ENCODE measurements around the gene SLX4IP. TPM values are rescaled to one million over a fixed set of nuclear protein-coding genes. Genes with fewer than 3 reads are reported as not detected.
A peak's percentile ranks its signal among the peaks of the same experiment; 100 is the strongest.

Gene SLX4IP
- total RNA-seq, 3 donors from 2014 or later, result 5.7 to 9.7 (median 7.7) TPM

GRCh38 chr20:10430704-10431103, 4.4 kb upstream of the SLX4IP start:
- Histone ChIP-seq H3K4me1 (ENCODE audit: low read depth) (peaks cover 52% of the 10 kb centered on the region), H3K9me3 (no peaks in the 10 kb centered on the region), H3K36me3 (ENCODE audit: low read depth) (peaks cover 6% of the 10 kb centered on the region), H3K4me3 (no peak overlapping the region)
- ATAC-seq (no peak), DNase-seq (no peak)
- TF ChIP-seq, protein P1, sequence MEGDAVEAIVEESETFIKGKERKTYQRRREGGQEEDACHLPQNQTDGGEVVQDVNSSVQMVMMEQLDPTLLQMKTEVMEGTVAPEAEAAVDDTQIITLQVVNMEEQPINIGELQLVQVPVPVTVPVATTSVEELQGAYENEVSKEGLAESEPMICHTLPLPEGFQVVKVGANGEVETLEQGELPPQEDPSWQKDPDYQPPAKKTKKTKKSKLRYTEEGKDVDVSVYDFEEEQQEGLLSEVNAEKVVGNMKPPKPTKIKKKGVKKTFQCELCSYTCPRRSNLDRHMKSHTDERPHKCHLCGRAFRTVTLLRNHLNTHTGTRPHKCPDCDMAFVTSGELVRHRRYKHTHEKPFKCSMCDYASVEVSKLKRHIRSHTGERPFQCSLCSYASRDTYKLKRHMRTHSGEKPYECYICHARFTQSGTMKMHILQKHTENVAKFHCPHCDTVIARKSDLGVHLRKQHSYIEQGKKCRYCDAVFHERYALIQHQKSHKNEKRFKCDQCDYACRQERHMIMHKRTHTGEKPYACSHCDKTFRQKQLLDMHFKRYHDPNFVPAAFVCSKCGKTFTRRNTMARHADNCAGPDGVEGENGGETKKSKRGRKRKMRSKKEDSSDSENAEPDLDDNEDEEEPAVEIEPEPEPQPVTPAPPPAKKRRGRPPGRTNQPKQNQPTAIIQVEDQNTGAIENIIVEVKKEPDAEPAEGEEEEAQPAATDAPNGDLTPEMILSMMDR (IDR thresholded peaks at IDR 0.05), result no peak
- intact Hi-C loops (cut with DNase I, micrococcal nuclease), result no loop called here

GRCh38 chr20:10432079-10432478, 3.0 kb upstream of the SLX4IP start:
- H3K4me1 ChIP-seq (ENCODE audit: low read depth), result peaks cover 55% of the 10 kb centered on the region
- H3K4me3 ChIP-seq, result no peak overlapping the region
- no peak for DNase-seq
- H3K9me3 ChIP-seq, result no peaks in the 10 kb centered on the region
- intact Hi-C loops (cut with DNase I, micrococcal nuclease), result no loop called here
- ATAC-seq, result no peak
- H3K36me3 ChIP-seq (ENCODE audit: low read depth), result peaks cover 6% of the 10 kb centered on the region
- TF ChIP-seq, protein P1 (IDR thresholded peaks at IDR 0.05), result no peak

- Histone ChIP-seq H3K4me3 (peak overlapping the region; percentile 87), H3K36me3 (ENCODE audit: low read depth) (peaks cover 6% of the 10 kb centered on the region), H3K4me1 (ENCODE audit: low read depth) (peaks cover 50% of the 10 kb centered on the region), H3K9me3 (no peaks in the 10 kb centered on the region)
- ATAC-seq (no peak), DNase-seq (peak; percentile 19 to 72 (median 41))
- intact Hi-C loops (cut with DNase I, micrococcal nuclease), result no loop called here
- TF ChIP-seq, protein P1 (IDR thresholded peaks at IDR 0.05), result no peak
Measured at GRCh38 chr20:10433014-10433622, 2.0 kb upstream of the SLX4IP start.

GRCh38 chr20:10433623-10434466, 1.3 kb upstream of the SLX4IP start, which contains the start of gene MKKS:
Gene MKKS, minus strand, starts transcription at chr20:10434222. Its CDS starts 20,708 bp downstream, at chr20:10413514.
- peak within 1 kb of the TSS; percentile 87 for H3K4me3 ChIP-seq
- DNase-seq (peak; percentile 92 to 95 (median 94)), ATAC-seq (peak; percentile 86)
- intact Hi-C loops (cut with DNase I, micrococcal nuclease), result no loop called here
- peaks cover 6% of the 10 kb centered on the region for H3K36me3 ChIP-seq (ENCODE audit: low read depth)
- TF ChIP-seq, protein P1 (IDR thresholded peaks at IDR 0.05), result no peak
- peaks cover 43% of the 10 kb centered on the region for H3K4me1 ChIP-seq (ENCODE audit: low read depth)
- no peaks in the 10 kb centered on the region for H3K9me3 ChIP-seq

GRCh38 chr20:10434467-10434831, 656 bp upstream of the SLX4IP start:
- intact Hi-C loops (cut with DNase I, micrococcal nuclease), result no loop called here
- H3K9me3 ChIP-seq, result no peaks in the 10 kb centered on the region
- peaks cover 37% of the 10 kb centered on the region for H3K4me1 ChIP-seq (ENCODE audit: low read depth)
- peaks cover 6% of the 10 kb centered on the region for H3K36me3 ChIP-seq (ENCODE audit: low read depth)
- peak overlapping the region; percentile 87 for H3K4me3 ChIP-seq
- TF ChIP-seq, protein P1 (IDR thresholded peaks at IDR 0.05), result no peak
- peak; percentile 90 to 93 (median 92) for DNase-seq
- peak; percentile 83 for ATAC-seq

Measured in mucosa of descending colon (tissue), 3 donors.